Naive thymus-derived CD4-positive, alpha-beta T cell (primary cell): ENCODE results near the gene TOR1AIP1. TPM values are rescaled to one million over a fixed set of nuclear protein-coding genes. Genes with fewer than 3 reads are reported as not detected.
A peak's percentile ranks its signal among the peaks of the same experiment; 100 is the strongest.

ENCODE experiments used
- ATAC-seq: fragments of 150-1000 bp; cut with Tn5 transposase; 2 replicates; pipeline ENCODE4 v1.10.0; 2021; ENCODE audit warnings: mild to moderate bottlenecking, moderate library complexity
- CTCF ChIA-PET: fragments of 350-600 bp; sonication (Branson Sonifier 250); formaldehyde crosslinking; loops from one replicate; lab custom pipeline; 2021; ENCODE audit warnings: antibody characterized with exemption; lab: Charles Lee
- POLR2A ChIA-PET: fragments of 350-600 bp; sonication (Branson Sonifier 250); formaldehyde crosslinking; loops from one replicate; lab custom pipeline; 2021; ENCODE audit warnings: antibody characterized with exemption, inconsistent platforms; lab: Charles Lee
- DNase-seq, 9 donors: peaks; one replicate each; pipeline versions ENCODE4 v3.0.0 to v3.0.0-alpha.2; 2020 to 2022; ENCODE audit warnings: mixed read lengths in 1 of 9
- H3K27ac ChIP-seq: one replicate; pipeline ENCODE4 v1.7.0; 2013; ENCODE audit warnings: mild to moderate bottlenecking, low read depth, low read length, moderate library complexity
- H3K27me3 ChIP-seq, 2 donors: one replicate each; pipeline ENCODE4 v1.7.0; 2013; ENCODE audit warnings: low read length in 2 of 2, mild to moderate bottlenecking in 2 of 2, moderate library complexity in 2 of 2; ENCODE audit not compliant: control insufficient read depth in 2 of 2, insufficient read depth in 2 of 2
- H3K36me3 ChIP-seq, 3 experiments: 1 replicate in 2 of 3; 2 replicates in 1 of 3; pipeline ENCODE4 v1.7.0; 2013; ENCODE audit warnings: low read length in 3 of 3, mild to moderate bottlenecking in 3 of 3, moderate library complexity in 1 of 3; ENCODE audit not compliant: insufficient read depth in 3 of 3, control insufficient read depth in 2 of 3
- H3K4me1 ChIP-seq, 2 donors: one replicate each; pipeline ENCODE4 v1.7.0; 2013; ENCODE audit warnings: low read length in 2 of 2, mild to moderate bottlenecking in 2 of 2, moderate library complexity in 1 of 2; ENCODE audit not compliant: control insufficient read depth in 2 of 2, insufficient read depth in 2 of 2
- H3K4me3 ChIP-seq: 2 replicates; pipeline ENCODE4 v1.7.0; 2013; ENCODE audit warnings: mild to moderate bottlenecking, low read length
- H3K9me3 ChIP-seq, 3 experiments: 1 replicate in 2 of 3; 2 replicates in 1 of 3; pipeline ENCODE4 v1.7.0; 2013; ENCODE audit warnings: low read length in 3 of 3; ENCODE audit not compliant: control insufficient read depth in 2 of 3
- H3K27ac Mint-ChIP-seq, 9 donors: one replicate each; pipeline ENCODE4 v1.8.0; 2020 to 2022; ENCODE audit warnings: mixed read lengths in 9 of 9, mild to moderate bottlenecking in 8 of 9, moderate library complexity in 5 of 9, inconsistent platforms in 2 of 9
- H3K27me3 Mint-ChIP-seq, 5 donors: one replicate each; pipeline ENCODE4 v1.8.0; 2021 to 2022; ENCODE audit warnings: mixed read lengths in 5 of 5, mild to moderate bottlenecking in 1 of 5
- H3K36me3 Mint-ChIP-seq, 5 donors: one replicate each; pipeline ENCODE4 v1.8.0; 2020 to 2022; ENCODE audit warnings: mixed read lengths in 5 of 5, mild to moderate bottlenecking in 3 of 5, inconsistent platforms in 1 of 5
- H3K4me1 Mint-ChIP-seq, 7 donors: one replicate each; pipeline ENCODE4 v1.8.0; 2020 to 2022; ENCODE audit warnings: mixed read lengths in 7 of 7, mild to moderate bottlenecking in 3 of 7, inconsistent platforms in 1 of 7
- H3K4me3 Mint-ChIP-seq, 10 donors: one replicate each; pipeline ENCODE4 v1.8.0; 2020 to 2022; ENCODE audit warnings: mild to moderate bottlenecking in 10 of 10, mixed read lengths in 10 of 10, moderate library complexity in 6 of 10, inconsistent platforms in 2 of 10
- H3K9me3 Mint-ChIP-seq, 11 donors: one replicate each; pipeline ENCODE4 v1.8.0; 2020 to 2022; ENCODE audit warnings: mixed read lengths in 11 of 11, mild to moderate bottlenecking in 4 of 11, inconsistent platforms in 1 of 11, moderate library complexity in 1 of 11
- intact Hi-C, 2 donors: fragments of 100-400 bp; cut with micrococcal nuclease; formaldehyde crosslinking; loops; one replicate each; pipeline ENCODE4 v1.15.1; 2023
- polyA plus RNA-seq, 2 donors: library from polyadenylated mRNA; unstranded; fragments of 300-500 nt; fragmentation: Illumina TruSeq; gene quantifications; one replicate each; pipeline ENCODE4 v1.2.3, GENCODE V29; 2021
- total RNA-seq, 6 experiments: library from RNA in 5 of 6; stranded (reverse) in 5 of 6; gene quantifications; 1 replicate in 5 of 6; 2 replicates in 1 of 6; pipeline ENCODE4 v1.2.3 and lab custom pipeline; 2021 to 2026

TOR1AIP1 gene
- total and polyA plus RNA-seq, 7 experiments from 2014 or later = 47.4 to 88.6 (median 59.5) TPM

- ChIA-PET CTCF (interaction anchor here (1.2 to 1.6 kb wide), 2 partner anchors 69 to 176 kb away, joined by 3 to 4 read pairs; no protein-coding TSS in a partner anchor), POLR2A (interaction anchor here (0.6 to 7.1 kb wide), 20 partner anchors 9 to 800 kb away, joined by 3 to 85 read pairs (median 4); partner anchors contain the start of genes CEP350 and QSOX1)
- H3K9me3 Mint-ChIP-seq = peaks cover 0 to 2% (median 0%) of the 10 kb centered on the region in 11 donors
- peak overlapping the region; percentile 96 for H3K4me3 ChIP-seq
- ATAC-seq (peak; percentile 12), DNase-seq (peak in 2 of 9 donors; percentile 42 to 64)
- peaks cover 35 to 79% (median 63%) of the 10 kb centered on the region in 7 donors for H3K4me1 Mint-ChIP-seq
- peaks cover 0 to 30% (median 12%) of the 10 kb centered on the region in 3 experiments for H3K36me3 ChIP-seq
- intact Hi-C loops = loop anchor here (2.0 to 10.0 kb wide), 10 partner anchors 26 to 1224 kb away; partner anchors contain the start of genes FAM20B (in 1 of the 2), STX6 (in 1 of the 2), TOR3A (in 1 of the 2) and XPR1 (in 1 of the 2)
- no peaks in the 10 kb centered on the region for H3K9me3 ChIP-seq
- peaks cover 27 to 33% of the 10 kb centered on the region in 2 donors for H3K4me1 ChIP-seq
- no peaks in the 10 kb centered on the region for H3K27me3 Mint-ChIP-seq
- H3K27ac ChIP-seq = peak overlapping the region; percentile 98
- peak overlapping the region; percentile 99 to 100 (median 100) for H3K27ac Mint-ChIP-seq
- H3K4me3 Mint-ChIP-seq = peak overlapping the region; percentile 93 to 99 (median 97)
- H3K27me3 ChIP-seq = no peaks in the 10 kb centered on the region
- peaks cover 5 to 15% (median 12%) of the 10 kb centered on the region in 5 donors for H3K36me3 Mint-ChIP-seq
Observed at GRCh38 chr1:179883040-179883744, 1.1 kb downstream of the TOR1AIP1 start.

GRCh38 chr1:179883745-179884138 is 1.7 kb downstream of the TOR1AIP1 start:
- no peaks in the 10 kb centered on the region for H3K9me3 ChIP-seq
- ATAC-seq = peak; percentile 31
- peak overlapping the region; percentile 93 to 99 (median 97) for H3K4me3 Mint-ChIP-seq
- DNase-seq = peak in 8 of 9 donors; percentile 40 to 90 (median 58)
- no peaks in the 10 kb centered on the region for H3K27me3 Mint-ChIP-seq
- H3K36me3 ChIP-seq = peaks cover 0 to 33% (median 12%) of the 10 kb centered on the region in 3 experiments
- ChIA-PET CTCF (interaction anchor here (1.6 kb wide), 1 partner anchor 69 kb away, joined by 4 read pairs; no protein-coding TSS in a partner anchor), POLR2A (interaction anchor here (0.6 to 7.1 kb wide), 16 partner anchors 9 to 801 kb away, joined by 3 to 85 read pairs (median 4); partner anchors contain the start of genes CEP350 and QSOX1)
- intact Hi-C loops = loop anchor here (2.0 to 10.0 kb wide), 11 partner anchors 15 to 1224 kb away; partner anchors contain the start of genes FAM20B (in 1 of the 2), STX6 (in 1 of the 2), TOR3A (in 1 of the 2) and XPR1 (in 1 of the 2)
- peak overlapping the region; percentile 96 for H3K4me3 ChIP-seq
- H3K27me3 ChIP-seq = no peaks in the 10 kb centered on the region
- H3K27ac ChIP-seq = peak overlapping the region; percentile 98
- peaks cover 27 to 33% of the 10 kb centered on the region in 2 donors for H3K4me1 ChIP-seq
- peaks cover 5 to 15% (median 12%) of the 10 kb centered on the region in 5 donors for H3K36me3 Mint-ChIP-seq
- H3K9me3 Mint-ChIP-seq = peaks cover 0 to 2% (median 0%) of the 10 kb centered on the region in 11 donors
- peak overlapping the region; percentile 99 to 100 (median 100) for H3K27ac Mint-ChIP-seq
- peaks cover 36 to 76% (median 61%) of the 10 kb centered on the region in 7 donors for H3K4me1 Mint-ChIP-seq

- H3K9me3 Mint-ChIP-seq = no peaks in the 10 kb centered on the region
- peak overlapping the region in 7 of 9 donors; percentile 3 to 70 (median 44) for H3K27ac Mint-ChIP-seq
- H3K27ac ChIP-seq = no peak overlapping the region
- no peaks in the 10 kb centered on the region for H3K9me3 ChIP-seq
- H3K27me3 ChIP-seq = no peaks in the 10 kb centered on the region
- H3K36me3 Mint-ChIP-seq = peaks cover 0 to 13% (median 12%) of the 10 kb centered on the region in 5 donors
- H3K4me1 Mint-ChIP-seq = peaks cover 23 to 59% (median 46%) of the 10 kb centered on the region in 7 donors
- H3K27me3 Mint-ChIP-seq = no peaks in the 10 kb centered on the region
- H3K36me3 ChIP-seq = peaks cover 0 to 62% (median 19%) of the 10 kb centered on the region in 3 experiments
- peaks cover 23 to 26% of the 10 kb centered on the region in 2 donors for H3K4me1 ChIP-seq
- DNase-seq (no peak), ATAC-seq (no peak)
- no peak overlapping the region for H3K4me3 ChIP-seq
- H3K4me3 Mint-ChIP-seq = peak overlapping the region in 7 of 10 donors; percentile 6 to 93 (median 40)
- ChIA-PET POLR2A (no interaction called here), CTCF (interaction anchor here (0.7 kb wide), 1 partner anchor 21 kb away, joined by 3 read pairs; no protein-coding TSS in a partner anchor)
- intact Hi-C loops = loop anchor here in 1 of 2 donors (10.0 kb wide), 1 partner anchor 137 kb away; no protein-coding TSS in a partner anchor
Observed at GRCh38 chr1:179888071-179888470, 6.0 kb downstream of the TOR1AIP1 start.

GRCh38 chr1:179889589-179889988 is 7.5 kb downstream of the TOR1AIP1 start:
- Mint-ChIP-seq H3K27me3 (no peaks in the 10 kb centered on the region), H3K4me1 (peaks cover 17 to 47% (median 35%) of the 10 kb centered on the region in 7 donors), H3K4me3 (no peak overlapping the region), H3K27ac (peak overlapping the region in 1 of 9 donors; percentile 13), H3K9me3 (no peaks in the 10 kb centered on the region), H3K36me3 (peaks cover 0 to 12% (median 8%) of the 10 kb centered on the region in 5 donors)
- Histone ChIP-seq H3K27ac (no peak overlapping the region), H3K27me3 (no peaks in the 10 kb centered on the region), H3K36me3 (peaks cover 0 to 71% (median 15%) of the 10 kb centered on the region in 3 experiments), H3K9me3 (no peaks in the 10 kb centered on the region), H3K4me3 (no peak overlapping the region), H3K4me1 (peaks cover 16 to 17% of the 10 kb centered on the region in 2 donors)
- DNase-seq (no peak), ATAC-seq (no peak)
- intact Hi-C loops = loop anchor here in 1 of 2 donors (10.0 kb wide), 1 partner anchor 135 kb away; no protein-coding TSS in a partner anchor
- CTCF ChIA-PET = no interaction called here
- POLR2A ChIA-PET = interaction anchor here (0.5 kb wide), 1 partner anchor 12 kb away, joined by 3 read pairs; no protein-coding TSS in a partner anchor

GRCh38 chr1:179910934-179911333 is 28.8 kb downstream of the TOR1AIP1 start:
- Histone ChIP-seq H3K9me3 (no peaks in the 10 kb centered on the region), H3K4me1 (no peaks in the 10 kb centered on the region), H3K36me3 (peaks cover under 1 to 48% (median 28%) of the 10 kb centered on the region in 3 experiments), H3K27me3 (no peaks in the 10 kb centered on the region), H3K4me3 (no peak overlapping the region), H3K27ac (no peak overlapping the region)
- Mint-ChIP-seq H3K27me3 (no peaks in the 10 kb centered on the region), H3K4me3 (no peak overlapping the region), H3K27ac (peak overlapping the region in 5 of 9 donors; percentile 1 to 62 (median 9)), H3K9me3 (no peaks in the 10 kb centered on the region), H3K36me3 (peaks cover 4 to 32% (median 25%) of the 10 kb centered on the region in 5 donors), H3K4me1 (peaks cover 0 to 15% (median 4%) of the 10 kb centered on the region in 7 donors)
- ChIA-PET CTCF (no interaction called here), POLR2A (interaction anchor here (0.5 to 1.2 kb wide), 2 partner anchors 11 to 28 kb away, joined by 3 to 4 read pairs; no protein-coding TSS in a partner anchor)
- intact Hi-C loops = no loop called here
- ATAC-seq = no peak
- no peak for DNase-seq

GRCh38 chr1:179911812-179912211 is 29.7 kb downstream of the TOR1AIP1 start:
- POLR2A ChIA-PET = no interaction called here
- Mint-ChIP-seq H3K36me3 (peaks cover 4 to 28% (median 23%) of the 10 kb centered on the region in 5 donors), H3K4me1 (peaks cover 0 to 12% (median 4%) of the 10 kb centered on the region in 7 donors), H3K4me3 (no peak overlapping the region), H3K27me3 (no peaks in the 10 kb centered on the region), H3K27ac (peak overlapping the region in 3 of 9 donors; percentile 6 to 63 (median 12)), H3K9me3 (no peaks in the 10 kb centered on the region)
- Histone ChIP-seq H3K9me3 (no peaks in the 10 kb centered on the region), H3K4me3 (no peak overlapping the region), H3K4me1 (no peaks in the 10 kb centered on the region), H3K27me3 (no peaks in the 10 kb centered on the region), H3K36me3 (peaks cover 0 to 53% (median 28%) of the 10 kb centered on the region in 3 experiments), H3K27ac (no peak overlapping the region)
- ATAC-seq = no peak
- CTCF ChIA-PET = interaction anchor here (0.7 kb wide), 1 partner anchor 747 kb away, joined by 4 read pairs; no protein-coding TSS in a partner anchor
- intact Hi-C loops = no loop called here
- DNase-seq = no peak
